COR-L47 (cell line): ENCODE measurements around the gene GOSR1.
"Not testable (repeated sequence)": the region's sequence is repeated elsewhere in the genome, so short reads cannot be mapped to it uniquely, and the experiment has no call there.

Experiments used
- DNase-seq: peaks from one replicate; lab custom pipeline; 2025; lab: John Stamatoyannopoulos, UW

GOSR1 gene

GRCh38 chr17:30477083-30477773 is at the start of gene GOSR1:
GOSR1 (plus strand) TSS chr17:30477408; CDS start chr17:30477434, 26 bp downstream.
- peak; percentile 94 for DNase-seq

GRCh38 chr17:30427611-30428010 is 49.6 kb upstream of the GOSR1 start:
- no peak for DNase-seq

- DNase-seq = no peak
Observed at GRCh38 chr17:30429155-30429554, 48.1 kb upstream of the GOSR1 start.

GRCh38 chr17:30433514-30433913 is 43.7 kb upstream of the GOSR1 start:
- no peak for DNase-seq

- DNase-seq = no peak
Observed at GRCh38 chr17:30436729-30437128, 40.5 kb upstream of the GOSR1 start.

- DNase-seq = no peak
Observed at GRCh38 chr17:30443721-30444120, 33.5 kb upstream of the GOSR1 start.

- not testable (repeated sequence) for DNase-seq
Observed at GRCh38 chr17:30446640-30447039, 30.6 kb upstream of the GOSR1 start.

GRCh38 chr17:30449480-30449879 is 27.7 kb upstream of the GOSR1 start:
- DNase-seq = no peak

- DNase-seq = no peak
Observed at GRCh38 chr17:30450125-30451027, 26.8 kb upstream of the GOSR1 start.

GRCh38 chr17:30454635-30455034 is 22.6 kb upstream of the GOSR1 start:
- no peak for DNase-seq

- no peak for DNase-seq
Observed at GRCh38 chr17:30458371-30458770, 18.8 kb upstream of the GOSR1 start.

GRCh38 chr17:30458797-30459413 is 18.3 kb upstream of the GOSR1 start:
- DNase-seq = not testable (repeated sequence)

- DNase-seq = no peak
Observed at GRCh38 chr17:30468465-30468864, 8.7 kb upstream of the GOSR1 start.

- DNase-seq = no peak
Observed at GRCh38 chr17:30472238-30472890, 4.8 kb upstream of the GOSR1 start.

- no peak for DNase-seq
Observed at GRCh38 chr17:30475206-30475605, 2.0 kb upstream of the GOSR1 start.

- DNase-seq = no peak
Observed at GRCh38 chr17:30476726-30477082, 504 bp upstream of the GOSR1 start.

GRCh38 chr17:30477774-30478115 is 537 bp downstream of the GOSR1 start:
- DNase-seq = no peak

GRCh38 chr17:30482555-30482954 is 5.3 kb downstream of the GOSR1 start:
- no peak for DNase-seq

- DNase-seq = no peak
Observed at GRCh38 chr17:30483159-30483558, 6.0 kb downstream of the GOSR1 start.

- no peak for DNase-seq
Observed at GRCh38 chr17:30493780-30494179, 16.6 kb downstream of the GOSR1 start.

- no peak for DNase-seq
Observed at GRCh38 chr17:30495586-30495985, 18.4 kb downstream of the GOSR1 start.

- DNase-seq = no peak
Observed at GRCh38 chr17:30503558-30503957, 26.4 kb downstream of the GOSR1 start.
